Measurements from ENCODE around the gene C2orf76. TPM values are rescaled to one million over a fixed set of nuclear protein-coding genes. Genes with fewer than 3 reads are reported as not detected.

The C2orf76 gene
- total and polyA plus RNA-seq, 7 experiments from 2014 or later, result 5.1 to 19.2 (median 9.1) TPM

DNA sequence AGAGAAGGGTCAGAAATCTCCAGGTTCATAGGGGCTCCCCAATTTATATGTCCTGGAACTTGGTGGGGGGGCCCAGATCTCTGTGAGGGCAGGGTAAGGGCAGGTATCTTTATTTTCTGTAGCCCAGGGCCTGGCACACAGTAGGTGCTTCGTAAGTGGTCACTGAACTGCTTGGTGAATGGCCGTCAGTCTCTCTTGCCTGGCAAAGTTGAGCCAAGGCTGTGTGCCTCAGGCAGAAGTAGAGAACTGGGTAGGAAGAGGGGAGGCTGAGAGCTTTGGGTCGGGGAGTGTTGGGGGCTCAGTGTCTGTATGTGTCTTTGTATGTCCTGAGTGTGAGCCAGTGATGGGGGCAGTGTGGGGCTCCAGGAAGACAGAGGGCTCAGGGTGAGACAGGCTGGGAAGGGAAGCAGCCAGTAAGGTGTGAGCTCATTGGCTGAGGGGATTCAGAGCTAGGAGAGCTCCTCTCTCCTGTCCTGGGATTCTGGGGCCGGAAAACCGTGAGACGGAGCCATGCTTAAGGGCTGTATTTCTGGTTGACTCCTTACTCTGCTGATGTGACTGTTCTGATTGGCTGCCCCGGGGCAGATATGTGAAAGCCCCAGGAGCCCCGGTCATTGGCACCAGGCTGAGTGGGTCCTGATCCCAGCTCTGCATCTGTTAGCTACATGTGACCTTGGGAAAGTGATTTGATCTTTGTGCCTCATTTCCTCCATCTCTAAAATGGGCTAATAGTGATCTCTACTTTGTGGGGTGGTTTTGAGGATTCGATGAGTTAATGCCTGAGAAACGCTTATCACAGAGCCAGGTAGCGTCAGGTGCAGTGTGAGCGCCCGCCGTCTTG is 112.7 kb downstream of the C2orf76 start:
- H3K9me3 ChIP-seq (ENCODE audit: control insufficient read depth in 2 of 3, low read length in 3 of 3), result no peaks in the 10 kb centered on the region
- H3K36me3 Mint-ChIP-seq, result no peaks in the 10 kb centered on the region
- H3K27me3 ChIP-seq (ENCODE audit: control insufficient read depth in 2 of 2, insufficient read depth in 2 of 2, low read length in 2 of 2), result no peaks in the 10 kb centered on the region
- peaks cover 0 to 2% (median 0%) of the 10 kb centered on the region in 11 donors for H3K9me3 Mint-ChIP-seq
- H3K27me3 Mint-ChIP-seq, result peaks cover 0 to 6% (median 0%) of the 10 kb centered on the region in 5 donors
- H3K27ac Mint-ChIP-seq, result no peak overlapping the region
- no peak overlapping the region for H3K4me3 ChIP-seq (ENCODE audit: low read length)
- H3K36me3 ChIP-seq (ENCODE audit: control insufficient read depth in 2 of 3, insufficient read depth in 3 of 3, low read length in 3 of 3), result no peaks in the 10 kb centered on the region
- no peak overlapping the region for H3K4me3 Mint-ChIP-seq
- H3K4me1 ChIP-seq (ENCODE audit: control insufficient read depth in 2 of 2, insufficient read depth in 2 of 2, low read length in 2 of 2), result no peaks in the 10 kb centered on the region
- CTCF ChIA-PET, result no interaction called here
- H3K4me1 Mint-ChIP-seq, result no peaks in the 10 kb centered on the region
- ATAC-seq (no peak), DNase-seq (no peak)
- intact Hi-C loops (cut with micrococcal nuclease), result no loop called here
- POLR2A ChIA-PET, result no interaction called here
- no peak overlapping the region for H3K27ac ChIP-seq (ENCODE audit: low read depth, low read length)

DNA sequence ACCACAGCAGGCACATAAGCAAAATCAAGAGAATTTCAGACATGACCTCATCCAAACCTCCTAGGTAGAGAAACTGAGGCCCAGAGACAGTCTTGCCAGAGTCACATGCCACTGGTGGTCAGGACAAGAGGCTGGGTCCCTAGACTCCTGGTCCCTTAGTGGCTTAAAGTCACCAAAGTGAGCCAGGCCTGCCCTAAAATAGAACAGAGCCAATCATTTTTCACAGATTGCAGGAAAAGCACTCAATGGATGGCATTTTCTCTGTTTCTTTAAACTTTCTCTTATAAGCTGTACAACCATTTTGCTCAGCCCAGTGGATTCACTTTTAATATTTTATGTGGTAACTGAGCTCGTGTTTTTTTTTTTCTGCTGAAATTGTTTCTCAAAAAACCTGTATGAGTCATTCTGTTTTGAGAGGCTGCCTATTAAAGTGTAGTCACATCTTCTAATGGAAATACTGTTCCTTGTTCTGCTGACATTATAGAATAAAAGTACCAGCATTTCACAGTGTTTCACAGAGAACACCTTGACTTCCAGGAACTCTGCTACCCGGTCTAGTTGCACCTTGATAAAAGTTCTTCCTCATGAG is 113.4 kb downstream of the C2orf76 start:
- H3K27me3 ChIP-seq (ENCODE audit: control insufficient read depth in 2 of 2, insufficient read depth in 2 of 2, low read length in 2 of 2), result no peaks in the 10 kb centered on the region
- ChIA-PET CTCF (no interaction called here), POLR2A (interaction anchor here (0.6 kb wide), 1 partner anchor 32 kb away, joined by 5 read pairs; no protein-coding TSS in a partner anchor)
- no peak overlapping the region for H3K4me3 ChIP-seq (ENCODE audit: low read length)
- H3K9me3 ChIP-seq (ENCODE audit: control insufficient read depth in 2 of 3, low read length in 3 of 3), result no peaks in the 10 kb centered on the region
- no peak overlapping the region for H3K27ac Mint-ChIP-seq
- H3K4me1 Mint-ChIP-seq, result no peaks in the 10 kb centered on the region
- ATAC-seq (no peak), DNase-seq (no peak)
- peaks cover 0 to 6% (median 0%) of the 10 kb centered on the region in 5 donors for H3K27me3 Mint-ChIP-seq
- no peak overlapping the region for H3K4me3 Mint-ChIP-seq
- H3K4me1 ChIP-seq (ENCODE audit: control insufficient read depth in 2 of 2, insufficient read depth in 2 of 2, low read length in 2 of 2), result no peaks in the 10 kb centered on the region
- no peaks in the 10 kb centered on the region for H3K36me3 ChIP-seq (ENCODE audit: control insufficient read depth in 2 of 3, insufficient read depth in 3 of 3, low read length in 3 of 3)
- intact Hi-C loops (cut with micrococcal nuclease), result no loop called here
- H3K9me3 Mint-ChIP-seq, result peaks cover 0 to 2% (median 0%) of the 10 kb centered on the region in 11 donors
- H3K36me3 Mint-ChIP-seq, result no peaks in the 10 kb centered on the region
- H3K27ac ChIP-seq (ENCODE audit: low read depth, low read length), result no peak overlapping the region

Other genes starting within 250 kb of the C2orf76 start
- gene C1QL2, start 208.1 kb downstream of the C2orf76 start, total RNA-seq, result not detected
- gene C1QL2, start 208.1 kb downstream of the C2orf76 start, polyA plus RNA-seq, result not detected
- 1 to 10 TPM in 1 of 5 experiments, under 1 TPM in 4; 0.10 to 1.9 (median 0.16) TPM for gene STEAP3, start 143.0 kb downstream of the C2orf76 start, total RNA-seq
- gene STEAP3, start 143.0 kb downstream of the C2orf76 start, polyA plus RNA-seq, result not detected
- gene DBI, start 143 bp upstream of the C2orf76 start, total RNA-seq, result 100 to 1,000 TPM in 1 of 5 experiments, 10 to 100 TPM in 4; 29.3 to 111 (median 42.7) TPM
- 100 to 1,000 TPM; 221 to 253 TPM for gene DBI, start 143 bp upstream of the C2orf76 start, polyA plus RNA-seq
- under 1 TPM in 3 of 5 experiments, not detected in 2; 0.37 to 0.51 (median 0.38) TPM for gene TMEM37, start 65.0 kb upstream of the C2orf76 start, total RNA-seq
- 1 to 10 TPM; 1.8 to 4.2 TPM for gene TMEM37, start 65.0 kb upstream of the C2orf76 start, polyA plus RNA-seq
- not detected for gene SCTR, start 157.6 kb upstream of the C2orf76 start, total RNA-seq
- gene SCTR, start 157.6 kb upstream of the C2orf76 start, polyA plus RNA-seq, result not detected
- gene CFAP221, start 177.6 kb upstream of the C2orf76 start, total RNA-seq, result not detected
- gene CFAP221, start 177.6 kb upstream of the C2orf76 start, polyA plus RNA-seq, result not detected

Data from naive thymus-derived CD4-positive, alpha-beta T cell (primary cell).